Spleen (tissue), 7 donors: ENCODE results near the gene FAM163A.

Experiments
- CTCF ChIP-seq, 11 experiments: fragments of 200-600 bp in 7 of 11; fragments of 450-650 bp in 4 of 11; sonication (generic) in 4 of 11; IDR thresholded peaks in 8 of 11; conservative IDR thresholded peaks in 3 of 11; 1 replicate in 7 of 11; 2 replicates in 4 of 11; pipeline versions ENCODE4 v1.4.0 to v1.8.0; 2016 to 2021; ENCODE audit warnings: antibody characterized with exemption in 11 of 11, inconsistent platforms in 4 of 11, mild to moderate bottlenecking in 1 of 11
- POLR2A ChIP-seq, 3 donors: fragments of 450-650 bp; IDR thresholded peaks; one replicate each; pipeline ENCODE4 v1.5.1; 2017; ENCODE audit warnings: antibody characterized with exemption in 3 of 3, mild to moderate bottlenecking in 1 of 3
- POLR2AphosphoS5 ChIP-seq, 3 donors: sonication (generic); formaldehyde crosslinking; IDR thresholded peaks; one replicate each; pipeline ENCODE4 v1.5.1; 2017; ENCODE audit warnings: antibody characterized with exemption in 3 of 3
- donor health status: DM: no; HTN: no; CAD: no; lungs with moderate emphysema.
- donor health status: DM: no; HTN: no; CAD: no.
- donor health status: DM: no; HTN: no; CAD: no.

GRCh38 chr1:179744401-179745130 lies 1.5 kb downstream of the FAM163A start:
- TF ChIP-seq CTCF (IDR thresholded peaks at IDR 0.05 in 8 of 11, conservative IDR thresholded peaks at IDR 0.05 in 3 of 11) (no peak), POLR2A (IDR thresholded peaks at IDR 0.05) (no peak), POLR2AphosphoS5 (IDR thresholded peaks at IDR 0.05) (no peak)
